Measurements from ENCODE around the gene DNAH10. TPM values are rescaled to one million over a fixed set of nuclear protein-coding genes. Genes with fewer than 3 reads are reported as not detected.

The DNAH10 gene
- total and polyA plus RNA-seq, 2 of the 4 experiments (the other 2 are of a cell fraction): 0.18 to 0.22 TPM

DNA sequence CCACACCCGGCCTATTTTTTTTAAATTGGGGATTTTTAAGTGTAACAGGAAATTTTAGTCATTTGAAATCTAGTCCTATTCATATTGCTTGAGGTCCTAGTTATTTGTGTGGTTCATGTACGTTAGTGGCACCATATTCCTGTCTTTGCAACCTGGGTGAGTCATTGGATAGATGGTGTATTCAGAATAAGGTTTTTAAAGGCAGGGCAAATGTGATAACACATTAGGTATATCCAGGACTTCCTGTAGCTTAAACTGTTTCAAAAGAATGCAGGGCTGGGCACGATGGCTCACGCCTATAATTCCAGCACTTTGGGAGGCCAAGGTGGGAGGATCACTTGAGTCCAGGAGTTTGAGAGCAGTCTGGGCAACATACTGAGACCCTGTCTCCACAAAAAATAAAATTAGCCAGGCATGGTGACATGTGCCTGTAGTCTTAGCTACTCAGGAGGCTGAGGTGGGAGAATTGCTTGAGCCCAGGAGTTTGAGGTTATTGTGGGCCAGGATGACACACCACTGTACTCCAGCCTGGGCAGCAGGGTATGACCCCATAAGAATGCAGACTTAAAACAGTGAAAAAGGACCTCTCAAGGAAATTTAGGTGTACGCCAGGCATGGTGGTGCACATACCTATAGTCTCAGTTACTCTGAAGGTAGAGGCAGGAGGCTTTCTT lies 41.8 kb upstream of the DNAH10 start:
- dilution Hi-C loops (cut with HindIII; ENCODE audit: low sequenced_read_pairs, unreplicated experiment): no loop called here

More for the DNA sequence above, 41.8 kb upstream of the DNAH10 start:
- ATAC-seq (ENCODE audit: low read depth) (no peak), DNase-seq (no peak)
- no peaks in the 10 kb centered on the region for H3K9me3 ChIP-seq (ENCODE audit: control insufficient read depth, insufficient read depth, low read length)
- no peaks in the 10 kb centered on the region for H3K4me1 ChIP-seq (ENCODE audit: control insufficient read depth, insufficient read depth, low read length)
- WGBS, 2 experiments (ENCODE audit: extremely low coverage in 2 of 2, insufficient read length in 1 of 2): no CpG with 5 or more reads among the region's 5 CpGs
- peaks cover 9 to 19% of the 10 kb centered on the region in 2 experiments; a peak in 3 of 4 replicates for H3K79me1 ChIP-seq (ENCODE audit: low read depth in 1 of 2, low read length in 2 of 2)
- no TSS peak for BruUV-seq (replicated peaks)
- H2BK120ac ChIP-seq (ENCODE audit: low read depth, low read length): no peak overlapping the region
- no peak overlapping the region for H3K9ac ChIP-seq (ENCODE audit: low read depth, low read length)
- no peaks in the 10 kb centered on the region; the same call in none of the 2 replicates for H4K20me1 ChIP-seq (ENCODE audit: insufficient read depth, low read length)
- CTCF ChIA-PET: no interaction called here
- no peak overlapping the region for H2BK5ac ChIP-seq (ENCODE audit: low read depth, low read length, poor library complexity, severe bottlenecking)
- H3K23ac ChIP-seq (ENCODE audit: low read depth, low read length): no peak overlapping the region
- POLR2A ChIA-PET (ENCODE audit: unreplicated experiment): no interaction called here
- H3K14ac ChIP-seq (replicated peaks; ENCODE audit: low read depth, low read length): no peak overlapping the region
- no peak overlapping the region for H2AFZ ChIP-seq (replicated peaks; ENCODE audit: low read length, poor library complexity)
- no peak overlapping the region for H2BK15ac ChIP-seq (ENCODE audit: low read depth, low read length)
- H3K4me3 ChIP-seq (ENCODE audit: insufficient read depth, low read depth, low read length): no peak overlapping the region
- H3K4ac ChIP-seq (ENCODE audit: low read depth, low read length): no peak overlapping the region
- H2AK5ac ChIP-seq (ENCODE audit: low read depth, low read length): no peak overlapping the region
- no peak overlapping the region for H4K8ac ChIP-seq (ENCODE audit: low read depth in 2 of 2, low read length in 2 of 2)
- no peak overlapping the region for H3K18ac ChIP-seq (ENCODE audit: low read depth, low read length)
- TF ChIP-seq MAFK (IDR thresholded peaks at IDR 0.05; ENCODE audit: low read depth, low read length) (no peak), CEBPB (IDR thresholded peaks at IDR 0.05; ENCODE audit: low read depth, low read length) (no peak), POLR2A (IDR thresholded peaks at IDR 0.05; ENCODE audit: low read depth, low read length) (no peak), MAZ (IDR thresholded peaks at IDR 0.05; ENCODE audit: borderline replicate concordance, low read depth, low read length) (no peak), RAD21 (IDR thresholded peaks at IDR 0.05; ENCODE audit: low read length) (no peak), RCOR1 (IDR thresholded peaks at IDR 0.05; ENCODE audit: insufficient replicate concordance, low read length) (no peak), FOS (IDR thresholded peaks at IDR 0.05; ENCODE audit: low read depth, low read length) (no peak), CHD1 (IDR thresholded peaks at IDR 0.05; ENCODE audit: low read depth, low read length) (no peak), RFX5 (IDR thresholded peaks at IDR 0.05; ENCODE audit: low read depth, low read length) (no peak), MXI1 (IDR thresholded peaks at IDR 0.05; ENCODE audit: borderline replicate concordance, low read depth, low read length) (no peak)
- TF ChIP-seq, protein P1, sequence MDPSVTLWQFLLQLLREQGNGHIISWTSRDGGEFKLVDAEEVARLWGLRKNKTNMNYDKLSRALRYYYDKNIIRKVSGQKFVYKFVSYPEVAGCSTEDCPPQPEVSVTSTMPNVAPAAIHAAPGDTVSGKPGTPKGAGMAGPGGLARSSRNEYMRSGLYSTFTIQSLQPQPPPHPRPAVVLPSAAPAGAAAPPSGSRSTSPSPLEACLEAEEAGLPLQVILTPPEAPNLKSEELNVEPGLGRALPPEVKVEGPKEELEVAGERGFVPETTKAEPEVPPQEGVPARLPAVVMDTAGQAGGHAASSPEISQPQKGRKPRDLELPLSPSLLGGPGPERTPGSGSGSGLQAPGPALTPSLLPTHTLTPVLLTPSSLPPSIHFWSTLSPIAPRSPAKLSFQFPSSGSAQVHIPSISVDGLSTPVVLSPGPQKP (IDR thresholded peaks at IDR 0.05; ENCODE audit: borderline replicate concordance, low read depth, low read length): no peak
- TF ChIP-seq, protein P2, sequence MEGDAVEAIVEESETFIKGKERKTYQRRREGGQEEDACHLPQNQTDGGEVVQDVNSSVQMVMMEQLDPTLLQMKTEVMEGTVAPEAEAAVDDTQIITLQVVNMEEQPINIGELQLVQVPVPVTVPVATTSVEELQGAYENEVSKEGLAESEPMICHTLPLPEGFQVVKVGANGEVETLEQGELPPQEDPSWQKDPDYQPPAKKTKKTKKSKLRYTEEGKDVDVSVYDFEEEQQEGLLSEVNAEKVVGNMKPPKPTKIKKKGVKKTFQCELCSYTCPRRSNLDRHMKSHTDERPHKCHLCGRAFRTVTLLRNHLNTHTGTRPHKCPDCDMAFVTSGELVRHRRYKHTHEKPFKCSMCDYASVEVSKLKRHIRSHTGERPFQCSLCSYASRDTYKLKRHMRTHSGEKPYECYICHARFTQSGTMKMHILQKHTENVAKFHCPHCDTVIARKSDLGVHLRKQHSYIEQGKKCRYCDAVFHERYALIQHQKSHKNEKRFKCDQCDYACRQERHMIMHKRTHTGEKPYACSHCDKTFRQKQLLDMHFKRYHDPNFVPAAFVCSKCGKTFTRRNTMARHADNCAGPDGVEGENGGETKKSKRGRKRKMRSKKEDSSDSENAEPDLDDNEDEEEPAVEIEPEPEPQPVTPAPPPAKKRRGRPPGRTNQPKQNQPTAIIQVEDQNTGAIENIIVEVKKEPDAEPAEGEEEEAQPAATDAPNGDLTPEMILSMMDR (conservative IDR thresholded peaks at IDR 0.05; ENCODE audit: low read depth, low read length): no peak
- 0 out of 2 replicates have a peak, but pooled peaks cover 4% of the 10 kb centered on the region for H3K9me1 ChIP-seq (ENCODE audit: insufficient read depth, low read length)
- H3K27me3 ChIP-seq (ENCODE audit: control insufficient read depth, insufficient read depth, low read length): no peaks in the 10 kb centered on the region
- H2AK9ac ChIP-seq (replicated peaks; ENCODE audit: low read depth, low read length, poor library complexity): no peak overlapping the region
- no peak overlapping the region for H3K4me2 ChIP-seq (ENCODE audit: low read depth, low read length)
- peaks cover 20% of the 10 kb centered on the region for H3K36me3 ChIP-seq (ENCODE audit: control insufficient read depth, insufficient read depth, low read length)
- no peak overlapping the region for H4K91ac ChIP-seq (ENCODE audit: insufficient read depth, low read depth, low read length)
- H2BK20ac ChIP-seq (ENCODE audit: low read depth, low read length): no peak overlapping the region
- no peak overlapping the region for H3K27ac ChIP-seq (ENCODE audit: insufficient read depth, low read length)
- intact Hi-C loops (cut with micrococcal nuclease): no loop called here
- H4K5ac ChIP-seq (ENCODE audit: low read depth, low read length): no peak overlapping the region
- H3K56ac ChIP-seq (ENCODE audit: extremely low read depth, insufficient read depth, low read length): no peak overlapping the region
- in situ Hi-C loops (cut with MboI; ENCODE audit: low sequenced_read_pairs): no loop called here
